Upper lobe of left lung (tissue), 4 donors: Measurements from ENCODE around the gene CACNA1A.
A peak's percentile ranks its signal among the peaks of the same experiment; 100 is the strongest.

Source experiments
- EP300 ChIP-seq, 4 donors: sonication (generic); formaldehyde crosslinking; IDR thresholded peaks; one replicate each; pipeline ENCODE4 v1.5.1; 2017; ENCODE audit warnings: antibody characterized with exemption in 4 of 4, control low read depth in 2 of 4
- POLR2A ChIP-seq, 4 donors: fragments of 450-650 bp; IDR thresholded peaks; one replicate each; pipeline ENCODE4 v1.5.1; 2016 to 2017; ENCODE audit warnings: antibody characterized with exemption in 4 of 4, mild to moderate bottlenecking in 2 of 4
- POLR2AphosphoS5 ChIP-seq, 2 donors: sonication (generic); formaldehyde crosslinking; IDR thresholded peaks; one replicate each; pipeline ENCODE4 v1.5.1; 2017; ENCODE audit warnings: antibody characterized with exemption in 2 of 2
- TF ChIP-seq, protein P1 (sequence below), 6 experiments: fragments of 450-650 bp in 4 of 6; fragments of 200-600 bp in 2 of 6; sonication (generic) in 2 of 6; IDR thresholded peaks; one replicate each; pipeline ENCODE4 v1.5.1; 2016 to 2019; ENCODE audit warnings: antibody characterized with exemption in 6 of 6

DNA sequence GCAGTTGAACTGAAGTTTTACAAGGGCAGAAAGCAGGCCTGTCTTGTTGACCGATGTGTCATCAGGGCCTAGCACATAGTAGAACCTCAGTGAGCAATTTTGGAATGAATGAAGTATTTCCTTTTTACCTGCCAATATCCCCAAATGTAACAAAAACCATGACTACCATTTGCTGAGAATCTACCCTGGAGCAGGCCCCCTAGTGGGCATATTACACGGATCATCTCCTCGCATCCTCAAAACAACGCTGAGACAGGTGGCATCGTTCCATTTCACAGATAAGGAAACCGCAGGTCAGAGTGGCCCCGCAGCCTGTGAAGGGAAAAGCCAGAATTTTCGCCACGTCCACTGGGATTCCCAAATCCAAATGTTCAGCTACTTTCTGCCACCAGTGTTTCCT, 77.9 kb downstream of the CACNA1A start:
- TF ChIP-seq, protein P1, sequence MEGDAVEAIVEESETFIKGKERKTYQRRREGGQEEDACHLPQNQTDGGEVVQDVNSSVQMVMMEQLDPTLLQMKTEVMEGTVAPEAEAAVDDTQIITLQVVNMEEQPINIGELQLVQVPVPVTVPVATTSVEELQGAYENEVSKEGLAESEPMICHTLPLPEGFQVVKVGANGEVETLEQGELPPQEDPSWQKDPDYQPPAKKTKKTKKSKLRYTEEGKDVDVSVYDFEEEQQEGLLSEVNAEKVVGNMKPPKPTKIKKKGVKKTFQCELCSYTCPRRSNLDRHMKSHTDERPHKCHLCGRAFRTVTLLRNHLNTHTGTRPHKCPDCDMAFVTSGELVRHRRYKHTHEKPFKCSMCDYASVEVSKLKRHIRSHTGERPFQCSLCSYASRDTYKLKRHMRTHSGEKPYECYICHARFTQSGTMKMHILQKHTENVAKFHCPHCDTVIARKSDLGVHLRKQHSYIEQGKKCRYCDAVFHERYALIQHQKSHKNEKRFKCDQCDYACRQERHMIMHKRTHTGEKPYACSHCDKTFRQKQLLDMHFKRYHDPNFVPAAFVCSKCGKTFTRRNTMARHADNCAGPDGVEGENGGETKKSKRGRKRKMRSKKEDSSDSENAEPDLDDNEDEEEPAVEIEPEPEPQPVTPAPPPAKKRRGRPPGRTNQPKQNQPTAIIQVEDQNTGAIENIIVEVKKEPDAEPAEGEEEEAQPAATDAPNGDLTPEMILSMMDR (IDR thresholded peaks at IDR 0.05): peak in 4 of 6 experiments; percentile 7 to 32 (median 19)
- TF ChIP-seq POLR2A (IDR thresholded peaks at IDR 0.05): no peak
- no peak for TF ChIP-seq POLR2AphosphoS5 (IDR thresholded peaks at IDR 0.05)
- TF ChIP-seq EP300 (IDR thresholded peaks at IDR 0.05): no peak
